ENCODE data around the gene CDRT15.
"Not testable (repeated sequence)": the region's sequence is repeated elsewhere in the genome, so short reads cannot be mapped to it uniquely, and the experiment has no call there.

The CDRT15 gene

GRCh38 chr17:14236762-14237161 lies at the start of gene CDRT15:
Gene CDRT15, minus strand, starts transcription at chr17:14236862. Its CDS starts 29 bp downstream, at chr17:14236833.
- H3K36me3 ChIP-seq (ENCODE audit: insufficient read depth); H3K27ac ChIP-seq; H2AFZ ChIP-seq (ENCODE audit: low read depth): not testable (repeated sequence)

GRCh38 chr17:14282726-14283125 lies 46.1 kb upstream of the CDRT15 start:
- TF ChIP-seq, protein P1, sequence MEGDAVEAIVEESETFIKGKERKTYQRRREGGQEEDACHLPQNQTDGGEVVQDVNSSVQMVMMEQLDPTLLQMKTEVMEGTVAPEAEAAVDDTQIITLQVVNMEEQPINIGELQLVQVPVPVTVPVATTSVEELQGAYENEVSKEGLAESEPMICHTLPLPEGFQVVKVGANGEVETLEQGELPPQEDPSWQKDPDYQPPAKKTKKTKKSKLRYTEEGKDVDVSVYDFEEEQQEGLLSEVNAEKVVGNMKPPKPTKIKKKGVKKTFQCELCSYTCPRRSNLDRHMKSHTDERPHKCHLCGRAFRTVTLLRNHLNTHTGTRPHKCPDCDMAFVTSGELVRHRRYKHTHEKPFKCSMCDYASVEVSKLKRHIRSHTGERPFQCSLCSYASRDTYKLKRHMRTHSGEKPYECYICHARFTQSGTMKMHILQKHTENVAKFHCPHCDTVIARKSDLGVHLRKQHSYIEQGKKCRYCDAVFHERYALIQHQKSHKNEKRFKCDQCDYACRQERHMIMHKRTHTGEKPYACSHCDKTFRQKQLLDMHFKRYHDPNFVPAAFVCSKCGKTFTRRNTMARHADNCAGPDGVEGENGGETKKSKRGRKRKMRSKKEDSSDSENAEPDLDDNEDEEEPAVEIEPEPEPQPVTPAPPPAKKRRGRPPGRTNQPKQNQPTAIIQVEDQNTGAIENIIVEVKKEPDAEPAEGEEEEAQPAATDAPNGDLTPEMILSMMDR (conservative IDR thresholded peaks at IDR 0.05; ENCODE audit: low read depth, low read length) = no peak
- no peak overlapping the region for H2AFZ ChIP-seq (ENCODE audit: low read depth)
- no peaks in the 10 kb centered on the region for H3K79me2 ChIP-seq (ENCODE audit: insufficient read depth, low read depth)
- no peaks in the 10 kb centered on the region for H3K36me3 ChIP-seq (ENCODE audit: insufficient read depth)
- H3K4me2 ChIP-seq = no peak overlapping the region
- H4K20me1 ChIP-seq (ENCODE audit: insufficient read depth) = no peaks in the 10 kb centered on the region
- H3K4me3 ChIP-seq (IDR thresholded peaks at IDR 0.05; ENCODE audit: insufficient read depth, low read depth, low read length) = no peak overlapping the region
- no peak overlapping the region for H3K9ac ChIP-seq
- H3K27ac ChIP-seq = no peak overlapping the region
- H3K27me3 ChIP-seq (ENCODE audit: insufficient read depth, low read depth) = no peaks in the 10 kb centered on the region
- H3K4me1 ChIP-seq (ENCODE audit: low read depth, poor library complexity, severe bottlenecking) = no peaks in the 10 kb centered on the region

More at GRCh38 chr17:14236762-14237161, at the start of gene CDRT15:
- H3K79me2 ChIP-seq (ENCODE audit: insufficient read depth, low read depth); H3K4me1 ChIP-seq (ENCODE audit: low read depth, poor library complexity, severe bottlenecking); H3K27me3 ChIP-seq (ENCODE audit: insufficient read depth, low read depth); H3K9ac ChIP-seq; H3K4me3 ChIP-seq (IDR thresholded peaks at IDR 0.05; ENCODE audit: insufficient read depth, low read depth, low read length); H4K20me1 ChIP-seq (ENCODE audit: insufficient read depth); H3K4me2 ChIP-seq: not testable (repeated sequence)

- Histone ChIP-seq H3K9ac (no peak overlapping the region), H3K79me2 (ENCODE audit: insufficient read depth, low read depth) (no peaks in the 10 kb centered on the region), H4K20me1 (ENCODE audit: insufficient read depth) (no peaks in the 10 kb centered on the region), H3K27me3 (ENCODE audit: insufficient read depth, low read depth) (no peaks in the 10 kb centered on the region), H3K4me1 (ENCODE audit: low read depth, poor library complexity, severe bottlenecking) (no peaks in the 10 kb centered on the region), H2AFZ (ENCODE audit: low read depth) (no peak overlapping the region), H3K27ac (no peak overlapping the region), H3K4me2 (no peak overlapping the region), H3K4me3 (IDR thresholded peaks at IDR 0.05; ENCODE audit: insufficient read depth, low read depth, low read length) (no peak overlapping the region), H3K36me3 (ENCODE audit: insufficient read depth) (no peaks in the 10 kb centered on the region)
- TF ChIP-seq, protein P1 (conservative IDR thresholded peaks at IDR 0.05; ENCODE audit: low read depth, low read length) = no peak
Observed at GRCh38 chr17:14281530-14281929, 44.9 kb upstream of the CDRT15 start.

- H3K27ac ChIP-seq = no peak overlapping the region
- no peaks in the 10 kb centered on the region for H3K4me1 ChIP-seq (ENCODE audit: low read depth, poor library complexity, severe bottlenecking)
- H3K36me3 ChIP-seq (ENCODE audit: insufficient read depth) = no peaks in the 10 kb centered on the region
- no peak overlapping the region for H3K9ac ChIP-seq
- TF ChIP-seq, protein P1 (conservative IDR thresholded peaks at IDR 0.05; ENCODE audit: low read depth, low read length) = no peak
- H3K4me2 ChIP-seq = no peak overlapping the region
- no peak overlapping the region for H2AFZ ChIP-seq (ENCODE audit: low read depth)
- no peaks in the 10 kb centered on the region for H4K20me1 ChIP-seq (ENCODE audit: insufficient read depth)
- no peaks in the 10 kb centered on the region for H3K27me3 ChIP-seq (ENCODE audit: insufficient read depth, low read depth)
- H3K79me2 ChIP-seq (ENCODE audit: insufficient read depth, low read depth) = no peaks in the 10 kb centered on the region
- H3K4me3 ChIP-seq (IDR thresholded peaks at IDR 0.05; ENCODE audit: insufficient read depth, low read depth, low read length) = no peak overlapping the region
Observed at GRCh38 chr17:14276535-14277250, 40.0 kb upstream of the CDRT15 start.

- Histone ChIP-seq H3K4me2 (no peak overlapping the region), H4K20me1 (ENCODE audit: insufficient read depth) (no peaks in the 10 kb centered on the region), H3K79me2 (ENCODE audit: insufficient read depth, low read depth) (no peaks in the 10 kb centered on the region), H3K36me3 (ENCODE audit: insufficient read depth) (no peaks in the 10 kb centered on the region), H2AFZ (ENCODE audit: low read depth) (no peak overlapping the region), H3K9ac (no peak overlapping the region), H3K27ac (no peak overlapping the region), H3K27me3 (ENCODE audit: insufficient read depth, low read depth) (no peaks in the 10 kb centered on the region), H3K4me3 (IDR thresholded peaks at IDR 0.05; ENCODE audit: insufficient read depth, low read depth, low read length) (no peak overlapping the region), H3K4me1 (ENCODE audit: low read depth, poor library complexity, severe bottlenecking) (no peaks in the 10 kb centered on the region)
- TF ChIP-seq, protein P1 (conservative IDR thresholded peaks at IDR 0.05; ENCODE audit: low read depth, low read length) = no peak
Observed at GRCh38 chr17:14270508-14270907, 33.8 kb upstream of the CDRT15 start.
